GM18868 (cell line): ENCODE results near the gene CD7.

Experiments used
- ATAC-seq: cut with Tn5 transposase; IDR thresholded peaks from one replicate; pipeline ENCODE4 v1.9.1; 2021; ENCODE audit warnings: mild to moderate bottlenecking, moderate library complexity; ENCODE audit not compliant: unreplicated experiment

CD7 gene

GRCh38 chr17:82316651-82317393 lies 586 bp downstream of the CD7 start:
- no peak for ATAC-seq

- no peak for ATAC-seq
Observed at GRCh38 chr17:82315703-82316358, 1.6 kb downstream of the CD7 start.

DNA sequence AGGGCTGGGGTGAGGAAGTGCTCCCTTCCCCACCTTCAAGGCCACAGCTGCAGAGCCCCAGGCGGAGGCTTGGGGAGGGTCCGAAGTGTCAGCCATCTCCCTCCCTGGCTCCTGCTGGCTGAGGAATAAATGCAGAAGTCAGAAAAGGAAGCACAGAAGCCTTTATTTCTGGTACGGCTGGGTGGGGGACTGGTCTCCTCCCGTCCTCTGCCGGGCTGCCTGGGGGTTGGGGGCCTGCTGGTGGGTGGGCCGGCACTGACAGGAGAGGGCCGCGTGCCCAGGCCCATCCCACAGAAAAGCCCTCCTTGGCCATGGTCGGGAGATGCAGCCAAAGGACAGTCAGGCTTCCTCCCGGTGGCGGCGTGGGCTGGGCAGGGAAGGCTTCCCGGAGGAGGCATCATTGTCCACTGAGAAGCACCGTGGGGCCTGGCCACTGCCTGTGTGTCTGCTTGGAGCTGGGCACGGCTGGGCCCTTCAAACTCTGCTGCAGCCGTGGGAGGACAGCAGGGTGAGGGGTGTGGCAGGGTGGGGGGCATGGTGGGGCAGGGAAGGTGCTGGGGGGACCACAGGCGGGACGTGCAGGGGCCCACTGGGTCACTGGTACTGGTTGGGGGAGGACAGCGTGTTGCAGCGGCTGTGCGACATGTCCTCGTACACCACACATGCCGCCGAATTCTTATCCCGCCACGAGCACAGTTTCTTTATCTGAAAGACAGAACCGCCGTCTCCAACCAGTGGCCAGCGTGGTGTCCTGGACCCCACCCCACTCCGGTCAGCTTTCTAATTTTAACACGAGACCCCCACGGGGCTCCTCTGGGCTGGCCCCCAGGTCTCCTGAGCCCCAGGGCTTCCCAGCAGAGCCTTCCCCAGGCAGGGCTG lies 2.4 kb downstream of the CD7 start:
- ATAC-seq: no peak

DNA sequence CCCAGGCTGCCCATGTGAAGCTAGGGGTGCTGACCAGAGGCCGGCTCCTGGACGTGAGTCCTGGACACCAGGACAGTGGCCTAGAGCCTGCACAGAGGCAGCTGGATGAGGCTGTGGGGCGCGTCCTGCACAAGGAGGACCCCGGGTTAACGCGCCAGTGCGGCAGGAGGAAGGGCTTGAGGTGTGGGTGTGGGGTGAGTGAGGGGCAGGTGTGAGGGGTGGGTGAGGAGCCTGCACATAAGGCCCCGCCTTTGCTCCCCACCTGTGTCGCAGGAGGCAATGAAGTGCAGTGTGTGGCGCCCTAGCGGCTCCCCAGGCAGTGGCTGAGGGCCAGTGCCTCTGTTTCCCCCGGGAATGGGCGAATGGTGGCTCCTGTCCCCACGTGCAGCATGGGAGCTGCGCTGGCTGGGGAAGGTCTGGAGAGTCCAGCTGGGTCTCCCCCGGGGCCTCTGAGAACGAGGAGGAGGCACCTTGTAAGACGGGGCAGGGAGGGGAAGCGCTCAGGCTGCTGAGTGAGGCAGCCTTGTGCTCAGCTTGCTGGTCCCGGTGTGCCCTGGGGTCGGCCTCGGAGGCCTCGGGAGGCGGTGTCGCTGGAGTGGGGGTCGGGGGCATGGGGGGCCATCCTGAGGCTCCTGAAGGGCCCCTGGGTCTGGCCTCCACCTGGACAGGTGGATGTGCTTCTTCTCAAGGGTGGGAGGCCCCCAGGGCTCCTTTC lies 3.2 kb downstream of the CD7 start:
- no peak for ATAC-seq

- no peak for ATAC-seq
Observed at GRCh38 chr17:82313195-82314011, 4.0 kb downstream of the CD7 start.

- no peak for ATAC-seq
Observed at GRCh38 chr17:82311971-82312370, 5.4 kb downstream of the CD7 start.

DNA sequence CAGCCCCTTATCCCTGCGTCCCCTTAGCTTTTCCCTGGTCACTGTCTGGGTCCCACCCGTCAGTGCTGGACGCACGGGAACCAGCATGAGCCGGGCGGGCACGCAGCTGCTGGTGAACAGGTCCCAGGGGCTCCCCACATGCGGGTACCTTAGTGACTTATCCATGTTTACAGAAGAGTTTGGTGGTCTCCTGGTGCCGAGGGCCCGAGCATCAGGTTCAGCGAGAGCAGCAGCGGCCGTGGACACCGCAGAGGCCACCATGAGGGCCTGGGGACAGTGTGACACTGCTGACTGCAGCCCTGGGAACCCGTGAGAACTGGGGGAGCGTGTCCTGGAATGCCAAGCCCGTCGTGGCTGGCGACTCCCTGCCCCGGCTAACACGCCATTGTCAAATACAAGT lies 6.5 kb downstream of the CD7 start:
- no peak for ATAC-seq

DNA sequence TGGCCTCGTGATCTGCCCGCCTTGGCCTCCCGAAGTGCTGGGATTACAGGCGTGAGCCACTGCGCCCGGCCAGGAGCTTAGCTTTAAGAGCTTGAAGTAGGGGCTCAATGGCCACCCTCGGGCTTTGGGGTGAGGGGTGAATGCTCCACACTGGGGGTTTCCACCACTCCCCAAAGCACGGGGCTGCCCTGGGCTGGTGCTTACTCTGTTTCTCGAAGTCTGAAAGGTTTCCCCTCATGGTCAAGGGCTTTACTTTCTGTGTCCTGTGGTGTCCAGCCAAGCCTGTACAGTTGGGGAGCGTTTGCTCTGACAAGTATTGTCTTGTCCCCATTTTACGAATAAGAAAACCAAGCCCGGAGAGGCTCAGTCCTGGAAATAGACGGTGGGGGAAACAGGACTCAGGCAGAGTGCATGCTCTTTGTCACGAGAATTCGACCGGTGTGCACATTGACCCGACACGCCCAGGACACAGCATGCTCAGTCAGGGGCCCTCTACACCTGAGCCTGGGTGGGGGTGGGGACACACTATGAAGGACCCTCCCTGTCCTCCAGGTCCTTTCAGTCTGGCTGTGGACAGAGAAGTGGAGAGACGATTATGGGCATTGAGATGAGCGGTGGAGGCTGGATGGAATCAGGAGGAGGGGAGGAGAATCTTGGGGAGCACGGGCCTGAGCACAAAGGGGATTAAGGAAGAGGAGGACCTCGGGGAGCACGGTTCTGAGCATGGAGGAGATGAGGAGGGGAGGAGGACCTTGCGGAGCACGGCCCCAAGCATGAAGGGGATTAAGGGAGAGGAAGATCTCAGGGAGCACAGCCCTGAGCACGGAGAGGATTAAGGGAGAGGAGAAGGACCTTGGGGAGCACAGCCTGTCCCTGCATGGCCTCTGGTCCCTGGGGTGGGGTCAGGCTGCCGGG lies 7.5 kb downstream of the CD7 start:
- no peak for ATAC-seq

- no peak for ATAC-seq
Observed at GRCh38 chr17:82305727-82306300, 11.6 kb downstream of the CD7 start.

DNA sequence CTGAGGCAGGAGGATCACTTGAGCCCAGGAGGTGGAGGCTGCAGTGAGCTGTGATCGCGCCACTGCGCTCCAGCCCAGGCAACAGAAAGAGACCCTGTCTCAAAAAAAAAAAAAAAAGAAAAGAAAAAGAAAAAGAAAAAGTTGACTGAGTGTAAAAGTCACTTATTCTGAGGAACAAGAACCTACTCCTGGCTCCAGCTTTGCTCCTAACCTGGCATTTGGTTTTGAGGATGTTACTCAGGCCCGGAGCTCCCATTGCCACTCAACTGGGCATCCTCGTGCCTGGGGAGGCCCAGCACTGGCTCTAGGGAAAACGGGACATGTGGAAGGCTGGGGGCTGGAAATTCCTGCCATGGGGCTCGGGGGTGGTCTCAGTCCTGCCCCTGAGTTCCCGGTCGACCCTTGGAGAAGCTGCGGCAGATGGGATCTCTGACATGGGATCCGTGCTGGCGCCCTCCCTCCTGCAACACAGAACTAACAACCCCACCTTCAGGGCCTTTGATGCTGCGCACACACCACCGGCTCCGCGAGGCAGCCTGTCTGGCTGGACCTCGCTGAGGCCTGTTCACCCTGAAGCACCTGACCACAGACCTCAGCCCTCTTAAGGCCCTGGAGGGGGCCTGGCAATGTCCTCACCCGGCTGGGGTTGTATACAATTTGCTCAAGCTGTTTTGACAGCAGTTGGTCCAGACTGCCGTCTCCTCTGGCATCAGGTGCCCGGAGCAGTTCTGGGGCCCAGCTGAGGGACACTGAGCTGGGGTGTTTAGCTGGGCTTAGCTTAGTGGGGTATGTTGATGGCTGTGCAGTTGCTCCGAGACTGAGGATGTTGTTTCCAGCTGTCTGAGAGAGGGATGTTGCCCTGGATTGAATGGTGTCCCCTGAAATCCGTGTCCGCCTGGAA lies 12.3 kb downstream of the CD7 start:
- no peak for ATAC-seq

GRCh38 chr17:82303944-82304808 lies 13.2 kb downstream of the CD7 start:
- ATAC-seq: no peak

GRCh38 chr17:82302991-82303943 lies 14.1 kb downstream of the CD7 start:
- no peak for ATAC-seq

- no peak for ATAC-seq
Observed at GRCh38 chr17:82302568-82302963, 14.8 kb downstream of the CD7 start.

- ATAC-seq: no peak
Observed at GRCh38 chr17:82301916-82302567, 15.4 kb downstream of the CD7 start.

DNA sequence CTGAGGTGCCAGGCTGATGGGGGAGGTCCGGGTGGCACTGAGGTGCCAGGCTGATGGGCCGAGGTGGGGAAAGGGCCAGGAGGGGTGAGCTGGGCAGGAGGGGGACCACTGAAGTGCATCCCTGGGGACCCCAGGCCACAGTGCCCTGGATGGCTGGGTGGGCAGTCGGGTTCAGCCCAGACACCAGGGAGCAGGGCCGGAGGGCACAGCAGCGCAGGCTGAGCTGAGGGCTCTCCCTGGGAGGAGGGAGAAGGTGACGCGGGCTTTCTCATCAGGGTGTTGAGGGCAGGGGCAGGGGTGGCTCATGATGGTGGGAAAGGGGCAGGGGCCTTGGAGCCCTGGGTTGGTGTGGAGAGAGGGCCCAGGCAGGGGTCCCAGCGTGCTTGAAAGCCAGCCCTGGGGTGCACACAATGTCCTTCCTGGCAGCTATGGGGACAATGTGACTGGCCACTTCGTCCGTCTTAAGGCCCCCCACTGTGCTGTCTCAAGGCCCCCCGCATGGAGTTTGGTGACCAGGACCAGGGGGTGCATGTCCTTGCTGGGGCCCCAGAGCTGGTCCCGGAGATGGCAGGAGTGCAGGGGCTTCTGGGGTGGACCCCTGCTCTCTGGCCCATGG lies 16.0 kb downstream of the CD7 start:
- ATAC-seq: no peak
